A673 (cell line): ENCODE results near the gene GAB2.

Experiments used
- EZH2 ChIP-seq: fragments of 200-600 bp; sonication (generic); IDR thresholded peaks from 2 replicates; pipeline ENCODE4 v1.6.1; 2017; ENCODE audit warnings: borderline replicate concordance, low read depth, mild to moderate bottlenecking, mixed read lengths, antibody characterized with exemption, low read length; ENCODE audit not compliant: poor library complexity, severe bottlenecking
- TF ChIP-seq, protein P1 (sequence below): fragments of 300-800, 200-600 bp; sonication (generic); conservative IDR thresholded peaks from 2 replicates; pipeline ENCODE4 v1.5.1; 2017; ENCODE audit warnings: low read depth, mild to moderate bottlenecking, antibody characterized with exemption, low read length, moderate library complexity, mixed read lengths

- TF ChIP-seq, protein P1, sequence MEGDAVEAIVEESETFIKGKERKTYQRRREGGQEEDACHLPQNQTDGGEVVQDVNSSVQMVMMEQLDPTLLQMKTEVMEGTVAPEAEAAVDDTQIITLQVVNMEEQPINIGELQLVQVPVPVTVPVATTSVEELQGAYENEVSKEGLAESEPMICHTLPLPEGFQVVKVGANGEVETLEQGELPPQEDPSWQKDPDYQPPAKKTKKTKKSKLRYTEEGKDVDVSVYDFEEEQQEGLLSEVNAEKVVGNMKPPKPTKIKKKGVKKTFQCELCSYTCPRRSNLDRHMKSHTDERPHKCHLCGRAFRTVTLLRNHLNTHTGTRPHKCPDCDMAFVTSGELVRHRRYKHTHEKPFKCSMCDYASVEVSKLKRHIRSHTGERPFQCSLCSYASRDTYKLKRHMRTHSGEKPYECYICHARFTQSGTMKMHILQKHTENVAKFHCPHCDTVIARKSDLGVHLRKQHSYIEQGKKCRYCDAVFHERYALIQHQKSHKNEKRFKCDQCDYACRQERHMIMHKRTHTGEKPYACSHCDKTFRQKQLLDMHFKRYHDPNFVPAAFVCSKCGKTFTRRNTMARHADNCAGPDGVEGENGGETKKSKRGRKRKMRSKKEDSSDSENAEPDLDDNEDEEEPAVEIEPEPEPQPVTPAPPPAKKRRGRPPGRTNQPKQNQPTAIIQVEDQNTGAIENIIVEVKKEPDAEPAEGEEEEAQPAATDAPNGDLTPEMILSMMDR, result no peak
- TF ChIP-seq EZH2, result no peak
Observed at GRCh38 chr11:78224906-78225420, 192.7 kb downstream of the GAB2 start.
